OCI-LY1 (cell line): ENCODE results near the gene CEP126.

ENCODE experiments used
- H2AFZ ChIP-seq: fragments of 200-600 bp; sonication (generic), shearing (Covaris generic); 2 replicates; pipeline ENCODE4 v1.6.0; 2014; ENCODE audit warnings: antibody characterized with exemption, mild to moderate bottlenecking, low read length
- H3F3A ChIP-seq: fragments of 200-600 bp; sonication (generic), shearing (Covaris generic); 2 replicates; pipeline ENCODE4 v1.6.0; 2014; ENCODE audit warnings: mild to moderate bottlenecking, antibody characterized with exemption, low read length, moderate library complexity; ENCODE audit not compliant: insufficient read depth
- H3K27ac ChIP-seq: fragments of 200-600 bp; sonication (generic); 2 replicates; pipeline ENCODE4 v1.5.1; 2014; ENCODE audit warnings: low read length, mixed run types, mild to moderate bottlenecking, low read depth; ENCODE audit not compliant: poor library complexity, severe bottlenecking
- H3K27me3 ChIP-seq: fragments of 200-600 bp; sonication (generic); 2 replicates; pipeline ENCODE4 v1.6.0; 2014; ENCODE audit warnings: antibody characterized with exemption, mild to moderate bottlenecking, low read length, moderate library complexity; ENCODE audit not compliant: insufficient read depth
- H3K36me3 ChIP-seq: fragments of 200-600 bp; sonication (generic); 2 replicates; pipeline ENCODE4 v1.6.1; 2014; ENCODE audit warnings: mild to moderate bottlenecking, antibody characterized with exemption, low read length, moderate library complexity, mixed read lengths; ENCODE audit not compliant: insufficient read depth
- H3K4me1 ChIP-seq: fragments of 200-600 bp; sonication (generic); 2 replicates; pipeline ENCODE4 v1.5.1; 2014; ENCODE audit warnings: mild to moderate bottlenecking, low read length, moderate library complexity; ENCODE audit not compliant: insufficient read depth, severe bottlenecking
- H3K4me2 ChIP-seq: fragments of 200-600 bp; sonication (generic), shearing (Covaris generic); 2 replicates; pipeline ENCODE4 v1.6.1; 2014; ENCODE audit warnings: low read length
- H3K4me3 ChIP-seq: fragments of 200-600 bp; sonication (generic); 2 replicates; pipeline ENCODE4 v1.5.1; 2014; ENCODE audit warnings: low read length, low read depth, mild to moderate bottlenecking, mixed read lengths; ENCODE audit not compliant: poor library complexity, severe bottlenecking
- H3K79me2 ChIP-seq: fragments of 200-600 bp; shearing (Covaris generic); 2 replicates; pipeline ENCODE4 v1.6.1; 2016; ENCODE audit warnings: mixed run types, low read length, mixed read lengths; ENCODE audit not compliant: insufficient read depth
- H3K9ac ChIP-seq: fragments of 200-600 bp; sonication (generic), shearing (Covaris generic); 2 replicates; pipeline ENCODE4 v1.6.1; 2014; ENCODE audit warnings: mild to moderate bottlenecking, low read length, mixed read lengths
- H3K9me2 ChIP-seq: fragments of 200-600 bp; sonication (generic), shearing (Covaris generic); 2 replicates; pipeline ENCODE4 v1.6.1; 2014; ENCODE audit warnings: low read depth, mild to moderate bottlenecking, low read length, mixed read lengths
- H3K9me3 ChIP-seq: fragments of 200-600 bp; shearing (Covaris generic); 2 replicates; pipeline ENCODE4 v1.6.1; 2014; ENCODE audit warnings: low read length, mixed read lengths
- H4K20me1 ChIP-seq: fragments of 200-600 bp; sonication (generic), shearing (Covaris generic); 2 replicates; pipeline ENCODE4 v1.6.0; 2016; ENCODE audit warnings: mild to moderate bottlenecking, low read length; ENCODE audit not compliant: insufficient read depth
- EZH2 ChIP-seq: fragments of 200-600 bp; sonication (generic), shearing (Covaris generic); IDR thresholded peaks from 2 replicates; pipeline ENCODE4 v1.8.0; 2017; ENCODE audit warnings: borderline replicate concordance, mixed run types, mild to moderate bottlenecking, antibody characterized with exemption, low read length, moderate library complexity, mixed read lengths
- TF ChIP-seq, protein P1 (sequence below): fragments of 200-600 bp; sonication (generic), shearing (Covaris generic); IDR thresholded peaks from 2 replicates; pipeline ENCODE4 v1.5.1; 2017; ENCODE audit warnings: mild to moderate bottlenecking, antibody characterized with exemption, low read length, moderate library complexity, mixed read lengths

Gene CEP126

GRCh38 chr11:101945448-101945847, 30.6 kb downstream of the CEP126 start:
- Histone ChIP-seq H3K9me2 (no peaks in the 10 kb centered on the region), H3K36me3 (peaks cover 5% of the 10 kb centered on the region; the same call in 1 of the 2 replicates), H3F3A (no peaks in the 10 kb centered on the region; the same call in none of the 2 replicates), H3K79me2 (no peaks in the 10 kb centered on the region), H4K20me1 (no peaks in the 10 kb centered on the region), H3K27me3 (no peaks in the 10 kb centered on the region), H3K9me3 (no peaks in the 10 kb centered on the region), H3K4me2 (no peak overlapping the region), H3K4me3 (no peak overlapping the region), H2AFZ (no peak overlapping the region), H3K9ac (no peak overlapping the region), H3K4me1 (peaks cover 14% of the 10 kb centered on the region), H3K27ac (no peak overlapping the region)
- TF ChIP-seq, protein P1, sequence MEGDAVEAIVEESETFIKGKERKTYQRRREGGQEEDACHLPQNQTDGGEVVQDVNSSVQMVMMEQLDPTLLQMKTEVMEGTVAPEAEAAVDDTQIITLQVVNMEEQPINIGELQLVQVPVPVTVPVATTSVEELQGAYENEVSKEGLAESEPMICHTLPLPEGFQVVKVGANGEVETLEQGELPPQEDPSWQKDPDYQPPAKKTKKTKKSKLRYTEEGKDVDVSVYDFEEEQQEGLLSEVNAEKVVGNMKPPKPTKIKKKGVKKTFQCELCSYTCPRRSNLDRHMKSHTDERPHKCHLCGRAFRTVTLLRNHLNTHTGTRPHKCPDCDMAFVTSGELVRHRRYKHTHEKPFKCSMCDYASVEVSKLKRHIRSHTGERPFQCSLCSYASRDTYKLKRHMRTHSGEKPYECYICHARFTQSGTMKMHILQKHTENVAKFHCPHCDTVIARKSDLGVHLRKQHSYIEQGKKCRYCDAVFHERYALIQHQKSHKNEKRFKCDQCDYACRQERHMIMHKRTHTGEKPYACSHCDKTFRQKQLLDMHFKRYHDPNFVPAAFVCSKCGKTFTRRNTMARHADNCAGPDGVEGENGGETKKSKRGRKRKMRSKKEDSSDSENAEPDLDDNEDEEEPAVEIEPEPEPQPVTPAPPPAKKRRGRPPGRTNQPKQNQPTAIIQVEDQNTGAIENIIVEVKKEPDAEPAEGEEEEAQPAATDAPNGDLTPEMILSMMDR: no peak
- TF ChIP-seq EZH2: no peak

DNA sequence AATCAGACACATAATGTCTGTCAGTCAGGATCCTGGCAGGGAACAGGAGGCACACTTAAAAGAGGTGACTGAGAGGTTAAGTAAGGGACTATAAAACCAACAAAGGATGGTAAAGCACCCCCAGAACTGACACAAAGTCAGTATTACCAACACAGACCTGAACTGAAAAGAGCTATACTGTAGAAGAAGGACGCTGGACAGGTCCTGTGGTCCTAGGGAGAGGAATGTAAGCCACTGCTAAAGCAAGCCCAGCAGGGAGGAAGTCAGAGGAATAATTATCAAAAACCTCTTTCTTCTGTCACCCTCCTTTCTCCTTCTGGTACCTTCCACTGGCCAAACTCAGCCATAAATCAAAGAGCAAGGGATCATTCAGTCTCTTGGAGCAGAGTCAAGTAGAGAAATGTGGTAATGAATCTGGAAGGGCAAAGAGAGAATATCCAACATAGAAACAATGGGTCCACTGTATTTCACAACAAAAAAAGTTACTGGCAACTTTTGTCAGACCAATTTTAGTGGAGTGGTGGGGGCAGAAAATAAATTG, 34.9 kb downstream of the CEP126 start:
- H3K79me2 ChIP-seq: no peaks in the 10 kb centered on the region
- no peak overlapping the region for H3K27ac ChIP-seq
- no peaks in the 10 kb centered on the region for H4K20me1 ChIP-seq
- no peaks in the 10 kb centered on the region for H3K9me3 ChIP-seq
- H3K4me3 ChIP-seq: no peak overlapping the region
- H3F3A ChIP-seq: no peaks in the 10 kb centered on the region
- H3K4me1 ChIP-seq: no peaks in the 10 kb centered on the region
- TF ChIP-seq, protein P1: no peak
- no peak for TF ChIP-seq EZH2
- no peaks in the 10 kb centered on the region for H3K9me2 ChIP-seq
- H3K9ac ChIP-seq: no peak overlapping the region
- no peak overlapping the region for H2AFZ ChIP-seq
- H3K36me3 ChIP-seq: peaks cover 5% of the 10 kb centered on the region; the same call in 1 of the 2 replicates
- H3K4me2 ChIP-seq: no peak overlapping the region
- H3K27me3 ChIP-seq: no peaks in the 10 kb centered on the region

DNA sequence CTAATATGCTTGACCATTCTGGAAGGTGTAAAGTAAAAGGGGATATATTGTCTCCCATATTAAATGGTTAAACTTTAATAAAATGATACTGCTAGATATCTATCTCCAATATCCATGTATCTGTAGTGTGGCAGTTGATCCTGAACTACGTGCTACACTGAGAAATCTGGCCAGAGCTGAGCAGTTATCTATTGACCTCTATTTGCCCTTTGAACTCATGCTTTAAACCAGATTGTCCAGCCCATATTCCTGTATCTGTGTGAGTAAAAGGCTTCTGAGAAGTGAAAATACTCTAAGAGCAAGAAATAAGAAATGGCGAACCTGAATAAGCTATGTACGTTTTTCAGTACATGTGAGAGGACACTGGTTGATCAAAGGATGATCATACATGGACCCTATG, 40.5 kb downstream of the CEP126 start:
- TF ChIP-seq EZH2: no peak
- TF ChIP-seq, protein P1: no peak
- Histone ChIP-seq H3K4me1 (no peaks in the 10 kb centered on the region), H3F3A (no peaks in the 10 kb centered on the region), H3K79me2 (no peaks in the 10 kb centered on the region), H3K9me2 (no peaks in the 10 kb centered on the region), H3K36me3 (peaks cover 16% of the 10 kb centered on the region), H3K4me3 (no peak overlapping the region), H3K27ac (no peak overlapping the region), H4K20me1 (no peaks in the 10 kb centered on the region), H3K4me2 (no peak overlapping the region), H3K9ac (no peak overlapping the region), H3K9me3 (no peaks in the 10 kb centered on the region), H3K27me3 (no peaks in the 10 kb centered on the region), H2AFZ (no peak overlapping the region)
